Natural killer cell (primary cell): ENCODE data around the gene ENTPD8. TPM values are rescaled to one million over a fixed set of nuclear protein-coding genes. Genes with fewer than 3 reads are reported as not detected.

Source experiments
- ATAC-seq, 3 donors: fragments of 150-1000 bp in 2 of 3; fragments of 200-7000 bp in 1 of 3; cut with Tn5 transposase; 1 replicate in 1 of 3; 2 replicates in 2 of 3; pipeline ENCODE4 v1.10.0; 2021; ENCODE audit warnings: mild to moderate bottlenecking in 2 of 3, moderate library complexity in 2 of 3
- DNase-seq, 2 donors: peaks; one replicate each; pipeline versions ENCODE4 v3.0.0 to v3.0.0-alpha.2; 2013 to 2021; ENCODE audit warnings: mixed read lengths in 1 of 2
- H3K27ac ChIP-seq: one replicate; pipeline ENCODE4 v1.5.1; 2013; ENCODE audit warnings: mild to moderate bottlenecking, low read length
- H3K27me3 ChIP-seq: one replicate; pipeline ENCODE4 v1.6.1; 2013; ENCODE audit warnings: low read length; ENCODE audit not compliant: control insufficient read depth, insufficient read depth
- H3K36me3 ChIP-seq: one replicate; pipeline ENCODE4 v1.6.1; 2013; ENCODE audit warnings: low read length; ENCODE audit not compliant: control insufficient read depth, insufficient read depth
- H3K4me1 ChIP-seq: one replicate; pipeline ENCODE4 v1.6.1; 2013; ENCODE audit warnings: low read length; ENCODE audit not compliant: control insufficient read depth, insufficient read depth
- H3K4me3 ChIP-seq: one replicate; pipeline ENCODE4 v1.5.1; 2013; ENCODE audit warnings: low read length
- H3K9me3 ChIP-seq: one replicate; pipeline ENCODE4 v1.6.1; 2013; ENCODE audit warnings: low read length; ENCODE audit not compliant: control insufficient read depth, insufficient read depth
- H3K27ac Mint-ChIP-seq, 2 donors: one replicate each; pipeline ENCODE4 v1.8.0; 2022; ENCODE audit warnings: mild to moderate bottlenecking in 2 of 2, mixed read lengths in 2 of 2, moderate library complexity in 1 of 2
- H3K27me3 Mint-ChIP-seq, 2 donors: one replicate each; pipeline ENCODE4 v1.8.0; 2022; ENCODE audit warnings: low read depth in 2 of 2, mixed read lengths in 2 of 2
- H3K36me3 Mint-ChIP-seq: one replicate; pipeline ENCODE4 v1.8.0; 2022; ENCODE audit warnings: mixed read lengths
- H3K4me1 Mint-ChIP-seq, 2 donors: one replicate each; pipeline ENCODE4 v1.8.0; 2022; ENCODE audit warnings: mixed read lengths in 2 of 2
- H3K4me3 Mint-ChIP-seq: one replicate; pipeline ENCODE4 v1.8.0; 2022; ENCODE audit warnings: mild to moderate bottlenecking, moderate library complexity, mixed read lengths
- H3K9me3 Mint-ChIP-seq, 2 donors: one replicate each; pipeline ENCODE4 v1.8.0; 2022; ENCODE audit warnings: mixed read lengths in 2 of 2
- WGBS: methylation state at CpG from one replicate; pipeline ENCODE4 v1.1.7; 2013; ENCODE audit warnings: missing lambda C conversion rate; ENCODE audit not compliant: insufficient coverage; 5-methylcytosine and 5-hydroxymethylcytosine counted together
- intact Hi-C: fragments of 100-400 bp; cut with micrococcal nuclease; formaldehyde crosslinking; loops from one replicate; pipeline ENCODE4 v1.14.2; 2022
- total RNA-seq, 4 donors: library from RNA; stranded (reverse); fragments of 120-200 nt in 1 of 4; gene quantifications; one replicate each; pipeline versions ENCODE4 v1.2.3 to v1.2.4, GENCODE V29; 2013 to 2022
- TF ChIP-seq, protein P1 (sequence below): fragments of 200-600 bp; IDR thresholded peaks from one replicate; pipeline ENCODE4 v1.8.0; 2022; ENCODE audit warnings: antibody characterized with exemption

Gene ENTPD8
- total RNA-seq, 3 donors from 2014 or later (not counting 1 experiment from before 2014, with no cell fraction given) = not detected

DNA sequence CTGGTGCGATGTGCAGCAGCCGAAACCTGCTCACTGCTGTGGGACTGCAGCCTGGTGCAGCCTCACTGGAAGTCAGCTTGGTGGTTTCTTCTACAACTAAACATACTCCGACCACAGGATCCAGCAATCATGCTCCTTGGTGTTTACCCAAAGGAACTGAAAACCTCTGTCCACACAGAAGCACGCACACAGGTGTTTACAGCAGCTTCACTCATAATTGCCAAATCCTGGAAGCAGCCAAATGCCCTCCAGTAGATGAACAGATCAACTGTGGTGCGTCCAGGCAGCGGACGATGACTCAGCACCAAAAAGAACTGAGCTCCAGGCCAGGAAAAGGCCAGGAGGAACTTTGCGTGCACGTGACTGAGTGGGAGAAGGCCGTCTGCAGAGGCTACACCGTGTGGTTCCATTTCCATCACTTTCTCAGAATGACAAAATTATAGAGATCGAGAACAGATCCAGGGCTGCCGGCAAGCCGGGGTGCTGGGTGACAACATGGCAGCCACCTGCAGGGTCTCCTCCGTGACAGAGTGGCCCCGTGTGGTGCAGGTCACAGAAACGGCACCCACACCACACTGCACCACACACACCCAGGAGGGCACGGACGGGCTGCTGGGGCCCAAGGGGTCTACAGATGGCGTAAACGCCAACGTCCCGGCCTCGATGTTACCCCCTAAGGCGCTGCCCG, 41.1 kb upstream of the ENTPD8 start:
- DNase-seq = no peak
- TF ChIP-seq, protein P1, sequence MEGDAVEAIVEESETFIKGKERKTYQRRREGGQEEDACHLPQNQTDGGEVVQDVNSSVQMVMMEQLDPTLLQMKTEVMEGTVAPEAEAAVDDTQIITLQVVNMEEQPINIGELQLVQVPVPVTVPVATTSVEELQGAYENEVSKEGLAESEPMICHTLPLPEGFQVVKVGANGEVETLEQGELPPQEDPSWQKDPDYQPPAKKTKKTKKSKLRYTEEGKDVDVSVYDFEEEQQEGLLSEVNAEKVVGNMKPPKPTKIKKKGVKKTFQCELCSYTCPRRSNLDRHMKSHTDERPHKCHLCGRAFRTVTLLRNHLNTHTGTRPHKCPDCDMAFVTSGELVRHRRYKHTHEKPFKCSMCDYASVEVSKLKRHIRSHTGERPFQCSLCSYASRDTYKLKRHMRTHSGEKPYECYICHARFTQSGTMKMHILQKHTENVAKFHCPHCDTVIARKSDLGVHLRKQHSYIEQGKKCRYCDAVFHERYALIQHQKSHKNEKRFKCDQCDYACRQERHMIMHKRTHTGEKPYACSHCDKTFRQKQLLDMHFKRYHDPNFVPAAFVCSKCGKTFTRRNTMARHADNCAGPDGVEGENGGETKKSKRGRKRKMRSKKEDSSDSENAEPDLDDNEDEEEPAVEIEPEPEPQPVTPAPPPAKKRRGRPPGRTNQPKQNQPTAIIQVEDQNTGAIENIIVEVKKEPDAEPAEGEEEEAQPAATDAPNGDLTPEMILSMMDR = no peak
- Mint-ChIP-seq H3K27me3 (no peaks in the 10 kb centered on the region), H3K36me3 (no peaks in the 10 kb centered on the region), H3K9me3 (no peaks in the 10 kb centered on the region), H3K4me3 (no peak overlapping the region), H3K4me1 (no peaks in the 10 kb centered on the region), H3K27ac (no peak overlapping the region)
- WGBS = 56% methylated on average over 24 of the region's 26 CpGs
- Histone ChIP-seq H3K27me3 (no peaks in the 10 kb centered on the region), H3K4me3 (no peak overlapping the region), H3K36me3 (no peaks in the 10 kb centered on the region), H3K9me3 (no peaks in the 10 kb centered on the region), H3K4me1 (no peaks in the 10 kb centered on the region), H3K27ac (no peak overlapping the region)
- ATAC-seq = no peak
- intact Hi-C loops = no loop called here

GRCh38 chr9:137480686-137481683, 39.8 kb upstream of the ENTPD8 start:
- H3K9me3 ChIP-seq = peaks cover under 1% of the 10 kb centered on the region
- H3K27ac Mint-ChIP-seq = no peak overlapping the region
- no peaks in the 10 kb centered on the region for H3K27me3 ChIP-seq
- no peak overlapping the region for H3K4me3 Mint-ChIP-seq
- TF ChIP-seq, protein P1 = no peak
- 94% methylated on average over 38 of the region's 38 CpGs for WGBS
- no peaks in the 10 kb centered on the region for H3K36me3 Mint-ChIP-seq
- peaks cover 0 to 3% of the 10 kb centered on the region in 2 donors for H3K9me3 Mint-ChIP-seq
- no peaks in the 10 kb centered on the region for H3K36me3 ChIP-seq
- no peak overlapping the region for H3K4me3 ChIP-seq
- no peaks in the 10 kb centered on the region for H3K27me3 Mint-ChIP-seq
- no peak for ATAC-seq
- H3K27ac ChIP-seq = no peak overlapping the region
- no peaks in the 10 kb centered on the region for H3K4me1 ChIP-seq
- DNase-seq = no peak
- intact Hi-C loops = no loop called here
- no peaks in the 10 kb centered on the region for H3K4me1 Mint-ChIP-seq

DNA sequence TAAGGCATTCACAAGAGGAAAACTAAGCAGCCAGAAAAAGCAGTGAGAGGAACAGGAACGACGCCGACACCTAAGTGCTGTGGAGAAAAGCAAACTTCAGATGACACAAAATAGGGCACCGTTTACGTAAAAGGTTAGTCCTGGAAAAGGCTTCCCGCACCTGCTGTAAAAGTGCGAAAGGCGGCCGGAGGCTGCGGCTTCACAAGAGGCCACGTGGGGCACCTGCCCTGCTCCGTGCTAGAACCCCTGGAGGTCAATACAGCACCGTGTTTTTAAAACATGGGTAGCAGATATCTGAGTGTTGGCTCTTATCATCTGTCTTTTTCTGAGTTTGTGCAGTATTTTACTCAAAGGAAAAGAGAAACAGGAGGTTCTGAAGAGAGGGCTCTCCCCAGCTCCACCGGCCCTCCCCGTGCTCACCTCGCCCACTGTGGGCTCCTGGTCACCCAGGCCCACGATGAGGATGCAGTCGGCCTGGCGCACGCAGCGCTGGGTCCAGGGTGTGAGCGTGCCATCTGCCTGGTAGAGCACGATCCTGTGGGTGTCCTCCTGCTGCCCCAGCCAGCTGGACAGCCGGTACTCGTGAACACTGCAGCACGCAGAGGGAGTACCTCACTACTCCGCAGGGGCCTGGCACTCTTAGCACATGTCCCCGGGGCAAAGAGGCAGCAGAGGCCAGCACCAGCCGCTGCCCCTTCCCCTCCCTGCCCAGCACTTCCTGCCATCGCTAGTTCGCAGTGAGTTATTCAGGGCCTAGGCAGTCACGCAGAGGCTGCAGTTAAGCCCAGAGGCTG, 38.9 kb upstream of the ENTPD8 start:
- Mint-ChIP-seq H3K4me1 (no peaks in the 10 kb centered on the region), H3K27me3 (no peaks in the 10 kb centered on the region), H3K36me3 (no peaks in the 10 kb centered on the region), H3K4me3 (no peak overlapping the region), H3K9me3 (peaks cover 3 to 6% of the 10 kb centered on the region in 2 donors), H3K27ac (no peak overlapping the region)
- H3K27ac ChIP-seq = no peak overlapping the region
- H3K4me1 ChIP-seq = no peaks in the 10 kb centered on the region
- no peaks in the 10 kb centered on the region for H3K27me3 ChIP-seq
- H3K9me3 ChIP-seq = peaks cover 5% of the 10 kb centered on the region
- ATAC-seq = no peak
- TF ChIP-seq, protein P1 = no peak
- H3K4me3 ChIP-seq = no peak overlapping the region
- H3K36me3 ChIP-seq = no peaks in the 10 kb centered on the region
- intact Hi-C loops = no loop called here
- no peak for DNase-seq
- WGBS = 91% methylated on average over 32 of the region's 32 CpGs
